Upper lobe of left lung (tissue), 6 donors: Measurements from ENCODE around the gene EEF1AKMT1. TPM values are rescaled to one million over a fixed set of nuclear protein-coding genes. Genes with fewer than 3 reads are reported as not detected.

Experiments used
- ATAC-seq, 2 donors: fragments of 200-7000 bp; cut with Tn5 transposase; one replicate each; pipeline ENCODE4 v1.9.1; 2022; ENCODE audit warnings: mild to moderate bottlenecking in 2 of 2, moderate library complexity in 2 of 2; ENCODE audit not compliant: low FRiP score in 2 of 2
- DNase-seq, 2 donors: peaks; one replicate each; pipeline ENCODE4 v3.0.0-alpha.2; 2019 to 2020
- H3K27ac ChIP-seq, 4 donors: fragments of 200-600 bp; sonication (generic); one replicate each; pipeline ENCODE4 v1.5.1; 2016 to 2019
- H3K27me3 ChIP-seq, 4 donors: fragments of 200-600 bp; sonication (generic); one replicate each; pipeline ENCODE4 v1.5.1; 2017 to 2019
- H3K36me3 ChIP-seq, 4 donors: fragments of 200-600 bp; sonication (generic); one replicate each; pipeline ENCODE4 v1.5.1; 2016 to 2019
- H3K4me1 ChIP-seq, 4 donors: fragments of 200-600 bp; sonication (generic); one replicate each; pipeline ENCODE4 v1.5.1; 2018 to 2019
- H3K4me3 ChIP-seq, 4 donors: fragments of 200-600 bp; sonication (generic); one replicate each; pipeline ENCODE4 v1.5.1; 2017 to 2019; ENCODE audit warnings: mild to moderate bottlenecking in 2 of 4, moderate library complexity in 1 of 4
- H3K9me3 ChIP-seq, 4 donors: fragments of 200-600 bp; sonication (generic); one replicate each; pipeline ENCODE4 v1.5.1; 2018 to 2019
- CTCF ChIP-seq, 6 experiments: fragments of 450-650 bp in 4 of 6; fragments of 200-600 bp in 2 of 6; sonication (generic) in 2 of 6; IDR thresholded peaks; one replicate each; pipeline ENCODE4 v1.5.1; 2016 to 2019; ENCODE audit warnings: antibody characterized with exemption in 6 of 6
- EP300 ChIP-seq, 4 donors: sonication (generic); formaldehyde crosslinking; IDR thresholded peaks; one replicate each; pipeline ENCODE4 v1.5.1; 2017; ENCODE audit warnings: antibody characterized with exemption in 4 of 4, control low read depth in 2 of 4
- POLR2A ChIP-seq, 4 donors: fragments of 450-650 bp; IDR thresholded peaks; one replicate each; pipeline ENCODE4 v1.5.1; 2016 to 2017; ENCODE audit warnings: antibody characterized with exemption in 4 of 4, mild to moderate bottlenecking in 2 of 4
- POLR2AphosphoS5 ChIP-seq, 2 donors: sonication (generic); formaldehyde crosslinking; IDR thresholded peaks; one replicate each; pipeline ENCODE4 v1.5.1; 2017; ENCODE audit warnings: antibody characterized with exemption in 2 of 2
- WGBS, 2 donors: methylation state at CpG; one replicate each; pipeline ENCODE4 v1.1.5; 2017 to 2018; 5-methylcytosine and 5-hydroxymethylcytosine counted together
- total RNA-seq, 6 donors: library from RNA; depleted of rRNA in 4 of 6; stranded (reverse); fragments of >200 nt in 4 of 6; gene quantifications; one replicate each; pipeline versions ENCODE4 v1.1.0 to v1.2.1, GENCODE V29; 2016 to 2021
- donor health status: DM: no; HTN: no; CAD: no; lungs with moderate emphysema.
- donor health status: DM: no; HTN: yes; CAD: no; lungs with severe emphysema.

EEF1AKMT1 gene
- total RNA-seq, 6 donors from 2014 or later = 3.1 to 13.8 (median 9.0) TPM

- TF ChIP-seq POLR2AphosphoS5 (IDR thresholded peaks at IDR 0.05) = no peak
- Histone ChIP-seq H3K36me3 (no peaks in the 10 kb centered on the region), H3K27ac (no peak overlapping the region), H3K9me3 (no peaks in the 10 kb centered on the region), H3K4me3 (no peak overlapping the region), H3K4me1 (peaks cover 0 to 15% (median 7%) of the 10 kb centered on the region in 4 donors), H3K27me3 (no peaks in the 10 kb centered on the region)
- WGBS, 2 donors = 83 to 89% methylated on average over 6 of the region's 6 CpGs
- DNase-seq (no peak), ATAC-seq (peak in 1 of 2 donors; percentile 25)
Measured at GRCh38 chr13:20715330-20715712, 58.4 kb downstream of the EEF1AKMT1 start.

GRCh38 chr13:20714563-20715329 lies 59.0 kb downstream of the EEF1AKMT1 start:
- ATAC-seq = peak; percentile 25 to 88
- peak overlapping the region in 1 of 4 donors; percentile 46 for H3K27ac ChIP-seq
- 57 to 84% methylated on average over 5 to 9 of the region's 9 CpGs for WGBS, 2 donors

GRCh38 chr13:20714161-20714560 lies 59.6 kb downstream of the EEF1AKMT1 start:
- TF ChIP-seq POLR2A (IDR thresholded peaks at IDR 0.05) (no peak), POLR2AphosphoS5 (IDR thresholded peaks at IDR 0.05) (no peak), CTCF (IDR thresholded peaks at IDR 0.05) (no peak), EP300 (IDR thresholded peaks at IDR 0.05) (no peak)
- DNase-seq = peak in 1 of 2 donors; percentile 66
- WGBS, 2 donors = 67 to 84% methylated on average over 7 to 8 of the region's 8 CpGs
- Histone ChIP-seq H3K4me3 (no peak overlapping the region), H3K27me3 (no peaks in the 10 kb centered on the region), H3K36me3 (no peaks in the 10 kb centered on the region), H3K27ac (peak overlapping the region in 1 of 4 donors; percentile 46), H3K4me1 (peaks cover 0 to 15% (median 7%) of the 10 kb centered on the region in 4 donors), H3K9me3 (no peaks in the 10 kb centered on the region)
- ATAC-seq = peak in 1 of 2 donors; percentile 29

More at GRCh38 chr13:20714563-20715329, 59.0 kb downstream of the EEF1AKMT1 start:
- peaks cover 0 to 15% (median 7%) of the 10 kb centered on the region in 4 donors for H3K4me1 ChIP-seq
- TF ChIP-seq CTCF (IDR thresholded peaks at IDR 0.05) = no peak
- TF ChIP-seq POLR2A (IDR thresholded peaks at IDR 0.05) = no peak
- no peak for TF ChIP-seq EP300 (IDR thresholded peaks at IDR 0.05)
- no peaks in the 10 kb centered on the region for H3K9me3 ChIP-seq
- H3K27me3 ChIP-seq = no peaks in the 10 kb centered on the region
- no peaks in the 10 kb centered on the region for H3K36me3 ChIP-seq
- H3K4me3 ChIP-seq = no peak overlapping the region
- DNase-seq = peak in 1 of 2 donors; percentile 46

- Histone ChIP-seq H3K27ac (no peak overlapping the region), H3K4me3 (no peak overlapping the region), H3K27me3 (no peaks in the 10 kb centered on the region), H3K4me1 (peaks cover 0 to 15% (median 7%) of the 10 kb centered on the region in 4 donors), H3K9me3 (no peaks in the 10 kb centered on the region), H3K36me3 (no peaks in the 10 kb centered on the region)
- 67 to 69% methylated on average over 11 of the region's 11 CpGs for WGBS, 2 donors
- no peak for TF ChIP-seq EP300 (IDR thresholded peaks at IDR 0.05)
- TF ChIP-seq CTCF (IDR thresholded peaks at IDR 0.05) = no peak
- no peak for TF ChIP-seq POLR2A (IDR thresholded peaks at IDR 0.05)
- TF ChIP-seq POLR2AphosphoS5 (IDR thresholded peaks at IDR 0.05) = no peak
- peak in 1 of 2 donors; percentile 45 for DNase-seq
- peak in 1 of 2 donors; percentile 44 for ATAC-seq
Measured at GRCh38 chr13:20713751-20714150, 60.0 kb downstream of the EEF1AKMT1 start.

GRCh38 chr13:20713014-20713376 lies 60.8 kb downstream of the EEF1AKMT1 start:
- H3K4me1 ChIP-seq = peaks cover 0 to 15% (median 7%) of the 10 kb centered on the region in 4 donors
- TF ChIP-seq CTCF (IDR thresholded peaks at IDR 0.05) (no peak), POLR2A (IDR thresholded peaks at IDR 0.05) (no peak), EP300 (IDR thresholded peaks at IDR 0.05) (no peak), POLR2AphosphoS5 (IDR thresholded peaks at IDR 0.05) (no peak)
- no peaks in the 10 kb centered on the region for H3K36me3 ChIP-seq
- no peak overlapping the region for H3K27ac ChIP-seq
- H3K9me3 ChIP-seq = no peaks in the 10 kb centered on the region
- H3K27me3 ChIP-seq = no peaks in the 10 kb centered on the region
- H3K4me3 ChIP-seq = peak overlapping the region in 3 of 4 donors; percentile 3 to 18 (median 17)
- ATAC-seq (no peak), DNase-seq (no peak)
- WGBS, 2 donors = 45 to 53% methylated on average over 11 of the region's 11 CpGs
